Breast epithelium (tissue), 3 donors: ENCODE measurements around the gene ZFHX3.

Experiments used
- POLR2A ChIP-seq: fragments of 450-650 bp; IDR thresholded peaks from one replicate; pipeline ENCODE4 v1.6.1; 2016; ENCODE audit warnings: antibody characterized with exemption, mild to moderate bottlenecking, moderate library complexity
- TF ChIP-seq, protein P1 (sequence below), 3 donors: fragments of 450-650 bp; IDR thresholded peaks; one replicate each; pipeline ENCODE4 v1.5.1; 2016 to 2017; ENCODE audit warnings: antibody characterized with exemption in 3 of 3, mild to moderate bottlenecking in 3 of 3, moderate library complexity in 3 of 3

DNA sequence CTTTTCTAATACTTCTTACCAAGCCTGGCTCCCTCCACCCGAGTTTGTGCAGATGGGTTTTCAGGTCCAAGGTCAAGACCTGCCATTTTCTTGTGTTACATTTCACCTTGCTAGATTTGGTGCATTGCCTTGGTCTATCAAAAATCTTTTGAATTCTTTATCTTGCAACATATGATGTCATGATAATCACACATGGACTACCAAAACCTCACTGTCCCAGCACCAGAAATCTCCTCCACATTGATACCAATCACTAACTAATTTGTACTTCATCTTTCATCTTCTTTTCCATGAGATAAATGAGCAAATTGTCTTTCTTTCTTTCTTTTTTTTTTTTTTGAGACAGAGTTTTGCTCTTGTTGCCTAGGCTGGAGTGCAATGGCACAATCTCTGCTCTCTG, 33.0 kb upstream of the ZFHX3 start:
- TF ChIP-seq, protein P1, sequence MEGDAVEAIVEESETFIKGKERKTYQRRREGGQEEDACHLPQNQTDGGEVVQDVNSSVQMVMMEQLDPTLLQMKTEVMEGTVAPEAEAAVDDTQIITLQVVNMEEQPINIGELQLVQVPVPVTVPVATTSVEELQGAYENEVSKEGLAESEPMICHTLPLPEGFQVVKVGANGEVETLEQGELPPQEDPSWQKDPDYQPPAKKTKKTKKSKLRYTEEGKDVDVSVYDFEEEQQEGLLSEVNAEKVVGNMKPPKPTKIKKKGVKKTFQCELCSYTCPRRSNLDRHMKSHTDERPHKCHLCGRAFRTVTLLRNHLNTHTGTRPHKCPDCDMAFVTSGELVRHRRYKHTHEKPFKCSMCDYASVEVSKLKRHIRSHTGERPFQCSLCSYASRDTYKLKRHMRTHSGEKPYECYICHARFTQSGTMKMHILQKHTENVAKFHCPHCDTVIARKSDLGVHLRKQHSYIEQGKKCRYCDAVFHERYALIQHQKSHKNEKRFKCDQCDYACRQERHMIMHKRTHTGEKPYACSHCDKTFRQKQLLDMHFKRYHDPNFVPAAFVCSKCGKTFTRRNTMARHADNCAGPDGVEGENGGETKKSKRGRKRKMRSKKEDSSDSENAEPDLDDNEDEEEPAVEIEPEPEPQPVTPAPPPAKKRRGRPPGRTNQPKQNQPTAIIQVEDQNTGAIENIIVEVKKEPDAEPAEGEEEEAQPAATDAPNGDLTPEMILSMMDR (IDR thresholded peaks at IDR 0.05) = no peak
- no peak for TF ChIP-seq POLR2A
